ENCODE results near the gene MCC. TPM values are rescaled to one million over a fixed set of nuclear protein-coding genes. Genes with fewer than 3 reads are reported as not detected.
A peak's percentile ranks its signal among the peaks of the same experiment; 100 is the strongest.

MCC gene
- total RNA-seq, 1 donor from 2014 or later = 33.9 TPM

DNA sequence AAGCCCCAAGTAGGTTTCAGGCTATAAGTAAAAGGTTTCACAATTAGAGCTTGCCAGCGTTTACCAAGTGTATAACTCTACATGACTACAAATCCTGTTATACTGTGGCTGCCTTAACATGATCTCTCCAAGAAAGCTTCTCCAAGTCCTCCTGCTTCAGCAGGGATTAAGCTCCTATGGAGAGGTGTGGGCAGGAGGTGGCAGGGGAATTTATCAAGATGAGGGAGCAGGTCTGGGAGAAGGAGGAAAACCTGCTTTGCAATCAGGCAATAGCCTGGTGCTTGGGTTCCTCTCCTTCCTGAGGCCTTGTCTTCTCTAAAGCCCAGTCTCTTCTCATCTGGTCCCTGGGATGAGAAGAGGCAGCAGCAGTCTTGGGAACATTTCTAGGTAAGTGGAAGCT is 188.7 kb downstream of the MCC start:
- Mint-ChIP-seq H3K4me1 (peaks cover 16% of the 10 kb centered on the region), H3K27me3 (ENCODE audit: low read depth) (no peaks in the 10 kb centered on the region), H3K4me3 (no peak overlapping the region), H3K27ac (no peak overlapping the region), H3K9me3 (peaks cover 8% of the 10 kb centered on the region), H3K36me3 (no peaks in the 10 kb centered on the region)
- TF ChIP-seq, protein P1, sequence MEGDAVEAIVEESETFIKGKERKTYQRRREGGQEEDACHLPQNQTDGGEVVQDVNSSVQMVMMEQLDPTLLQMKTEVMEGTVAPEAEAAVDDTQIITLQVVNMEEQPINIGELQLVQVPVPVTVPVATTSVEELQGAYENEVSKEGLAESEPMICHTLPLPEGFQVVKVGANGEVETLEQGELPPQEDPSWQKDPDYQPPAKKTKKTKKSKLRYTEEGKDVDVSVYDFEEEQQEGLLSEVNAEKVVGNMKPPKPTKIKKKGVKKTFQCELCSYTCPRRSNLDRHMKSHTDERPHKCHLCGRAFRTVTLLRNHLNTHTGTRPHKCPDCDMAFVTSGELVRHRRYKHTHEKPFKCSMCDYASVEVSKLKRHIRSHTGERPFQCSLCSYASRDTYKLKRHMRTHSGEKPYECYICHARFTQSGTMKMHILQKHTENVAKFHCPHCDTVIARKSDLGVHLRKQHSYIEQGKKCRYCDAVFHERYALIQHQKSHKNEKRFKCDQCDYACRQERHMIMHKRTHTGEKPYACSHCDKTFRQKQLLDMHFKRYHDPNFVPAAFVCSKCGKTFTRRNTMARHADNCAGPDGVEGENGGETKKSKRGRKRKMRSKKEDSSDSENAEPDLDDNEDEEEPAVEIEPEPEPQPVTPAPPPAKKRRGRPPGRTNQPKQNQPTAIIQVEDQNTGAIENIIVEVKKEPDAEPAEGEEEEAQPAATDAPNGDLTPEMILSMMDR (IDR thresholded peaks at IDR 0.05; ENCODE audit: unreplicated experiment) = no peak
- no peak for DNase-seq (ENCODE audit: low spot score in 2 of 2, unreplicated experiment in 2 of 2)

DNA sequence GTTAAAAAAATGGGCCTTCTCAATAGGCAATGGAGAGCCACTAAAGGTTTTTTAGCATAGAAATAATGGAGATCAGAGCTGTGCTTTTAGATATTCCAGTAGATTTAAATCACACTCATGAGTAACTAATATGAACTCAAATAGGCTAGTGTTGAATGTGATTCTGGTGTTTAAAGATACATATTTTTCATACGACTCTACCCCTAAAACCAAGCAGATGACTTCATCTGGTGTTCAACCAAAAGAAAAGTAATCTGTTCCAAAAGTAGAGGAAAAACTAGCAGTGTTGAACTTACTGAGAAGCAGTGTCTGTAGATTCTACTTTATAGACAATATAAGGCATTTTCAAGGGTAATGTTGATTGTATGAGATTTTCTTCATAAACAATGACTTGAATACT is 191.6 kb downstream of the MCC start:
- Mint-ChIP-seq H3K4me3 (no peak overlapping the region), H3K4me1 (peaks cover 30% of the 10 kb centered on the region), H3K36me3 (no peaks in the 10 kb centered on the region), H3K27me3 (ENCODE audit: low read depth) (no peaks in the 10 kb centered on the region), H3K9me3 (peaks cover 8% of the 10 kb centered on the region), H3K27ac (no peak overlapping the region)
- TF ChIP-seq, protein P1 (IDR thresholded peaks at IDR 0.05; ENCODE audit: unreplicated experiment) = no peak
- no peak for DNase-seq (ENCODE audit: low spot score in 2 of 2, unreplicated experiment in 2 of 2)

DNA sequence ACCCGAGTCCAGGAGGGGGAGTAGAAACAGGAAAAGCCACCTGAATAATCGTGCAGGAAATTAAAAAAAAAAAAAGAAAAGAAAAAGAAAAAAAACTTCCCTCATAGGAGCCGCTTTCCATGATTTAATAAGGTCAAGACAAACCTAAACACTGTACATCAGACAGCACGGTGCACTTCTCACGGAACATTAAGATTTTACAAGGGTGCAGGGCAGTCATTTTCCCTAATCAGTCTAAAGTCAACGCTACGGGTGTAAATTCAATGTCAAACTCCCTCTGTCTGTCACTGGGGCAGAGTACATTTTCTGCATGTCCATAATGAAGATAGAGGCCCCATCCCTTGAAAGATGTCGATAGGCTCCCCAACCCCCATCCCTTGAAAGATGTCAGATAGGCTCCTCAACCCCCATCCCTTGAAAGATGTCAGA is 193.1 kb downstream of the MCC start:
- Mint-ChIP-seq H3K9me3 (peaks cover 8% of the 10 kb centered on the region), H3K27me3 (ENCODE audit: low read depth) (no peaks in the 10 kb centered on the region), H3K27ac (peak overlapping the region; percentile 90), H3K36me3 (no peaks in the 10 kb centered on the region), H3K4me3 (peak overlapping the region; percentile 90), H3K4me1 (peaks cover 33% of the 10 kb centered on the region)
- TF ChIP-seq, protein P1 (IDR thresholded peaks at IDR 0.05; ENCODE audit: unreplicated experiment) = no peak
- no peak for DNase-seq (ENCODE audit: low spot score in 2 of 2, unreplicated experiment in 2 of 2)

DNA sequence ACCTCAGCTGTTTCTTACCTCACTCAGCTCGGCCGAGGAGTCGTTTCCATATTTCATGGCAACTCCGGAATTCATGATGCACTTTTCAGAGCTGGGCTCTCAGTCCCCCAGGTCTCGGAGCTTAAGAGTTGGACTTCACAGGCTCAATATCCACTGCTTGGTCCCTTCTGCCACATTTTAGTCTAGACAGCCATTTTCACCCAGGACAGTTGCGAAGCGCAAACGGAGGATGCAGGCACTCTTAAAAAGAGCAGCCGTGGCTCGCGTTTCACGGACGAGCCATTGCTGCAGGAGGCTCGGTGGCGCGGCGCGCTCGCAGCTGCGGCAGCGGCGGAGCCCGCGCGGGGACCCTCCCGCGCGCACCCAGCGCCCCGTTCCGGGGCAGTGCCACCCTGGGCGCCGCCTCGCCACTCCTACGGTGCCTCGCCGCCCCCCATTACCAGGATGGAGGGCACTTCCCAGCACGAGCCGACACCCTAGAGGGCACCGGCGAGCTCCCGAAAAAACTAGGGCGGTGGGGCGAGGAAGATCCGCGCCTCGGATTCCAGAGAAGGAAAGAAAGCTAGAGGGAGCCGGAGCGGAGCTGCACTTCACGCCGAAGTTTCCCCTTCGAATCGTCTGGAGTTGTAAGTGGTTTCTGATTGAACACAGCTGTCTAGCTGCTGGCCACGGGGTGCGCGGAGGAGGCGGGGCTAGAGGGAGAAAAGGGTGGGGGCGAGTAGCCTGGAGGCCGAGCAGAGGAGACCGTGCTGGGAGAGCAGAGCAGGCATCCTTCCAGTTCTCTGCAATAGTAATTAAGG is 193.7 kb downstream of the MCC start:
- Mint-ChIP-seq H3K36me3 (no peaks in the 10 kb centered on the region), H3K27me3 (ENCODE audit: low read depth) (no peaks in the 10 kb centered on the region), H3K4me1 (peaks cover 33% of the 10 kb centered on the region), H3K27ac (peak overlapping the region; percentile 94), H3K4me3 (peak overlapping the region; percentile 90), H3K9me3 (peaks cover 8% of the 10 kb centered on the region)
- peak; percentile 80 to 87 for DNase-seq (ENCODE audit: low spot score in 2 of 2, unreplicated experiment in 2 of 2)
- TF ChIP-seq, protein P1 (IDR thresholded peaks at IDR 0.05; ENCODE audit: unreplicated experiment) = no peak

GRCh38 chr5:113293975-113294310 is 194.3 kb downstream of the MCC start:
- Mint-ChIP-seq H3K9me3 (peaks cover 8% of the 10 kb centered on the region), H3K36me3 (no peaks in the 10 kb centered on the region), H3K27me3 (ENCODE audit: low read depth) (no peaks in the 10 kb centered on the region), H3K4me3 (peak overlapping the region; percentile 90), H3K27ac (peak overlapping the region; percentile 94), H3K4me1 (peaks cover 33% of the 10 kb centered on the region)
- DNase-seq (ENCODE audit: low spot score in 2 of 2, unreplicated experiment in 2 of 2) = no peak
- TF ChIP-seq, protein P1 (IDR thresholded peaks at IDR 0.05; ENCODE audit: unreplicated experiment) = no peak

Data from mesothelial cell of epicardium (in vitro differentiated cells).